ENCODE measurements around the gene TCF4. TPM values are rescaled to one million over a fixed set of nuclear protein-coding genes. Genes with fewer than 3 reads are reported as not detected.

TCF4 gene
- total and polyA plus RNA-seq, 7 donors, result 8.6 to 68.9 (median 36.8) TPM

DNA sequence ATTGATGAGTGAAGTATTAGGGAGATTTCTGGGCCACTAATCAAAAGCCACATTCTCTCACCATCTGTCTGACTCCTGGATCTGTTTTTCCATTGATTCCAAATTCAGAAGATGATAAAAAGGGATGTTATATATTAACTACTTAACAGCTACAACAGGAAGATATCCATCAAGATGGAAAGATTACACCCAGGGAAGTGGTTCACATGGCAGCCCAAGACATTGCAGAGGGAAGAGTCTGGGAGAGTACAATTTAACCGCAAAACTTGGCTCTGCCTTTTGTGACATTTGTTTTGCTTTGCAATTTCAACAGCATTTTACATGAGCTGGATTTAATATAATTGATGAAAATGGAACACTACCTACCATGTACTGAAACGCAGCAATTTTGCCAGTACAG is 22.5 kb upstream of the TCF4 start:
- H3K27me3 ChIP-seq (ENCODE audit: insufficient read depth in 3 of 3, low read length in 2 of 3), result no peaks in the 10 kb centered on the region
- intact Hi-C loops (cut with DNase I), result no loop called here
- DNase-seq, result no peak
- no peaks in the 10 kb centered on the region for H3K4me1 ChIP-seq
- H3K9me3 ChIP-seq, result peaks cover 2% of the 10 kb centered on the region
- WGBS, 3 donors, result 79 to 90% (median 81%) methylated on average over 2 of the region's 2 CpGs
- H3K27ac ChIP-seq, result no peak overlapping the region
- TF ChIP-seq, protein P1, sequence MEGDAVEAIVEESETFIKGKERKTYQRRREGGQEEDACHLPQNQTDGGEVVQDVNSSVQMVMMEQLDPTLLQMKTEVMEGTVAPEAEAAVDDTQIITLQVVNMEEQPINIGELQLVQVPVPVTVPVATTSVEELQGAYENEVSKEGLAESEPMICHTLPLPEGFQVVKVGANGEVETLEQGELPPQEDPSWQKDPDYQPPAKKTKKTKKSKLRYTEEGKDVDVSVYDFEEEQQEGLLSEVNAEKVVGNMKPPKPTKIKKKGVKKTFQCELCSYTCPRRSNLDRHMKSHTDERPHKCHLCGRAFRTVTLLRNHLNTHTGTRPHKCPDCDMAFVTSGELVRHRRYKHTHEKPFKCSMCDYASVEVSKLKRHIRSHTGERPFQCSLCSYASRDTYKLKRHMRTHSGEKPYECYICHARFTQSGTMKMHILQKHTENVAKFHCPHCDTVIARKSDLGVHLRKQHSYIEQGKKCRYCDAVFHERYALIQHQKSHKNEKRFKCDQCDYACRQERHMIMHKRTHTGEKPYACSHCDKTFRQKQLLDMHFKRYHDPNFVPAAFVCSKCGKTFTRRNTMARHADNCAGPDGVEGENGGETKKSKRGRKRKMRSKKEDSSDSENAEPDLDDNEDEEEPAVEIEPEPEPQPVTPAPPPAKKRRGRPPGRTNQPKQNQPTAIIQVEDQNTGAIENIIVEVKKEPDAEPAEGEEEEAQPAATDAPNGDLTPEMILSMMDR (IDR thresholded peaks at IDR 0.05), result no peak
- ATAC-seq, result no peak
- H3K36me3 ChIP-seq (ENCODE audit: insufficient read depth in 1 of 2, low read depth in 1 of 2), result no peaks in the 10 kb centered on the region
- no peak overlapping the region for H3K4me3 ChIP-seq

DNA sequence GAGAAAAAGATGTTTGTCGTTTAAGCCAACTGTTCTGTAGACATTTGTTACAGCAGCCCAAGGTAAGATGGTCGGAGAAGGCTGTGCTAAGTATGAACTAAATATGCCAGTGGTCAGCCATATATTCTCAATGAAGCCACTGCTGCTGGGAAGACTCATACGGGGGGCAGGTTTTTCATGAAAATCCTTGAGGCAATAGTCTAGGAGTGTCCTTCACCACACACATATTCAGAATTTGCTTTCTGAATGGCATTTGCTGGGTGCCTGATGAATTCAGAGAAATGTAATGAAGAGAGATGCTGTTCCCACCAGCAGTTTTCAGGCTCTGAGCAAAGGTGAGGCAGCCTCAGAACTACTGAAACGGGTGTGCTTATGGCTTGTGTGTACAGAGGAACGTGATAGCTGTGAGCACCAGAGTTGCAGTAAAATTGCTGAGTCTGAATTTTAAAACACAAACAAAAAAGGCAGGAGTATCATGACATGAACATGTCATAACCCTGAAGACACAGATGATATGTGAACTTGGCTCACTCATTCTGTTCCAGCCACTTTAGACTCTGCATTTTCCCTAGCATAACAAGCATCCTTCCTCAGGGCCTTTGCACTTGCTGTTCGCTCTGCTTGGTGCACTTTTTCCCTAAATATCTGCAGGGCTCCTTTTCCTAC is 21.3 kb upstream of the TCF4 start:
- TF ChIP-seq, protein P1 (IDR thresholded peaks at IDR 0.05), result no peak
- Histone ChIP-seq H3K27ac (no peak overlapping the region), H3K4me3 (no peak overlapping the region), H3K27me3 (ENCODE audit: insufficient read depth in 3 of 3, low read length in 2 of 3) (no peaks in the 10 kb centered on the region), H3K36me3 (ENCODE audit: insufficient read depth in 1 of 2, low read depth in 1 of 2) (no peaks in the 10 kb centered on the region), H3K9me3 (no peaks in the 10 kb centered on the region), H3K4me1 (no peaks in the 10 kb centered on the region)
- ATAC-seq (no peak), DNase-seq (no peak)
- 91 to 94% (median 94%) methylated on average over 6 of the region's 6 CpGs for whole genome bisulfite sequencing, 3 donors
- intact Hi-C loops (cut with DNase I), result no loop called here

DNA sequence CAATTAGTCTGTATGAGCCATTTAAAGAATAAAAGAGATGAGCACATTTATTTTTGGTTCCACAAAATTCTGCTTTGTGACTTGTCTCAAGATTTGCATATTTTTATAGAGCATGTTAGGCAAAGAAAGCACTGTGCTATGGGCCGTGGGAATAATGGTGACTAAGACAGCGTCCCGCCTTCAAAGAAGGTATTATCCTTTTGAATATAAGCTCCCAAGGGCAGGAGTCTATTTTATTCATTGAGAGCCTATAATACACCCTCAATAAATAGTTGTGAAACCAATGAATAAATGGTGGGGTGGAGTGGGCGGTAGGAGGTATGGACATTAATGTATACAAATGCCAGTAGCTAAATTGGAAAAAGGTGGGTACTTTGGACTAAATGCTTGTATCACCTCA is 20.5 kb upstream of the TCF4 start:
- no peak for ATAC-seq
- 94 to 98% (median 97%) methylated on average over 4 of the region's 4 CpGs for WGBS, 3 donors
- H3K4me1 ChIP-seq, result no peaks in the 10 kb centered on the region
- TF ChIP-seq, protein P1 (IDR thresholded peaks at IDR 0.05), result no peak
- intact Hi-C loops (cut with DNase I), result no loop called here
- H3K27me3 ChIP-seq (ENCODE audit: insufficient read depth in 3 of 3, low read length in 2 of 3), result no peaks in the 10 kb centered on the region
- H3K36me3 ChIP-seq (ENCODE audit: insufficient read depth in 1 of 2, low read depth in 1 of 2), result no peaks in the 10 kb centered on the region
- no peaks in the 10 kb centered on the region for H3K9me3 ChIP-seq
- H3K27ac ChIP-seq, result no peak overlapping the region
- DNase-seq, result no peak
- H3K4me3 ChIP-seq, result no peak overlapping the region

DNA sequence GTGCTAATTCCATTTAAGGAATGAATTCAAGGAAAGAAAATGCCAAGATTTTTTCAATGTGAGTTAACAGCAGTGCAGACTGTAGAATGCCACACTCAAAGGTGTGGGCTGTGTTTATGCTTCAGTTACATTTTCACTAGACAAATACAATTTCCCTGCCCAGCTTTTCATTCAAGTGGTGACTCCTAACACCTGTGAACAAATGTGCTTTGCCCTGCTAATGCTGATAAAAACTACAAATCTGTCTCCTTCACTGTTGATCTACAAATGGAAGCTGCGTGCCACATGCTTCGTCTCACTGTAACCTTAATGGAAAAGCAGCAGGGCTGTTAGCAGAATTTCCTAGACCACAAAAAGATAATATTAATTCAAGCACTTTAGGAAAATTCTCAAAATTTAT is 19.8 kb upstream of the TCF4 start:
- no peaks in the 10 kb centered on the region for H3K9me3 ChIP-seq
- intact Hi-C loops (cut with DNase I), result no loop called here
- no peaks in the 10 kb centered on the region for H3K27me3 ChIP-seq (ENCODE audit: insufficient read depth in 3 of 3, low read length in 2 of 3)
- H3K36me3 ChIP-seq (ENCODE audit: insufficient read depth in 1 of 2, low read depth in 1 of 2), result no peaks in the 10 kb centered on the region
- H3K4me1 ChIP-seq, result no peaks in the 10 kb centered on the region
- WGBS, 3 donors, result 95 to 99% (median 98%) methylated on average over 2 of the region's 2 CpGs
- no peak overlapping the region for H3K4me3 ChIP-seq
- no peak for DNase-seq
- TF ChIP-seq, protein P1 (IDR thresholded peaks at IDR 0.05), result no peak
- no peak for ATAC-seq
- H3K27ac ChIP-seq, result no peak overlapping the region

Measured in psoas muscle (tissue), 8 donors.